HG03280 (cell line): ENCODE measurements around the gene PCSK5.

Experiments
- ATAC-seq: cut with Tn5 transposase; IDR thresholded peaks from one replicate; pipeline ENCODE4 v1.9.1; 2021; ENCODE audit warnings: mild to moderate bottlenecking, moderate library complexity; ENCODE audit not compliant: unreplicated experiment

PCSK5 gene

GRCh38 chr9:76115396-76115795, 224.9 kb downstream of the PCSK5 start:
- ATAC-seq = no peak

GRCh38 chr9:76115982-76116646, 225.6 kb downstream of the PCSK5 start:
- no peak for ATAC-seq

- no peak for ATAC-seq
Measured at GRCh38 chr9:76116913-76117312, 226.4 kb downstream of the PCSK5 start.

- ATAC-seq = no peak
Measured at GRCh38 chr9:76127637-76128036, 237.2 kb downstream of the PCSK5 start.

DNA sequence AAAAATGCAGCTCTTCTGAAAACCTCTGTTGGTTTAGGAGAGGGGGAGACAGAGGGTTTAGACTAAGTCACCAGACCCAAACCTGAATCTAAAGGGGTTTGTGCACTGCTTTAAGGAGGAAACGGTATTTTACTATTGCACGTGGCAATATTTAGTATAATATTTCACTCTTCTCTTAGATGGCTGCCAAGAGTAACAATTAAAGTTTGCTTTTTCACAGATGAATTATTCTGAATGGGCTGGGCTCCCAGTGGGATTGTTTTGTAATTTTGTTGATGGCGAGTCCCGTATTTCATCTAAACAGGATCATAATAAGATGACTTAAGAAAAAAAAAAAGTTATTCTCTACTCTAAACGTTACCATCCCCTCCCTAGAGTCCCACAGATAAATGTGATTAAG, 245.4 kb downstream of the PCSK5 start:
- no peak for ATAC-seq

- no peak for ATAC-seq
Measured at GRCh38 chr9:76136986-76137385, 246.5 kb downstream of the PCSK5 start.

- no peak for ATAC-seq
Measured at GRCh38 chr9:76137931-76138330, 247.5 kb downstream of the PCSK5 start.

GRCh38 chr9:76138360-76138759, 247.9 kb downstream of the PCSK5 start:
- no peak for ATAC-seq

DNA sequence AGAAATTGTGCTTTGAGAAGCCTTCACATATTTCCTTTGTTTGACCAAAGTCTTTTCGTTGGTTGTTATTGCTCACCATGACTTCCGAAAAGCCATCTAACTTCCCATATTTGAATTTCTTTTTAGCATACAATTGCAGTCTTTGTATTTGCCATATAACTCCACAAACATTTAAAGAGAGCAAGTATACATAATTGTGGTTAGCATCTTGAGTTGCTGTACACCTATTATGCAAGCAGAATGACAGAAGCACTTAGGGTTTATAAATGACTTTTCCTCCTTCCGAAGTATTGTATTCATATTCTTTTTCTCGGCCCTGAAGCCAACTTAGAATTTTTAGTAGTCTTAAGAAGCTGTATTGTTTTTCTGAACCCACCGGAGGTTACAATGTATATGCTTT, 253.4 kb downstream of the PCSK5 start:
- ATAC-seq = no peak

DNA sequence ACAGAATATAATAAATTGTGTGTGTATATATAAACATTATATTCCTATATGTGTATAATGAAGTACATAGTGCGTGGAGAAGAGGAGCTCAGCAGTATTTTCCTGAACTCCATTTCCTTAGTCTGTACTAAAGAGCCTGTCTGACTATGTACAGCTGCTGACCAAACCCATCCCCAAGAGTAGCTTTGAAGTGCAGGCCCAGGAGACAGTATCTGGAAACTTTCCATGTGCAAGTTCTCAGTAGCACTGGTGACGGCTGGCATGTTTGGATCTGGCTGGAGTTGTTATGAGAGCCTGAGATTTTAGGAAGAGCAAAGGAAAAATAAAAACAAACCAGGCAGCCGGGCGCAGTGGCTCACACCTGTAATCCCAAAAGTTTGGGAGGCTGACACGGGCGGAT, 259.5 kb downstream of the PCSK5 start:
- ATAC-seq = no peak

GRCh38 chr9:76151267-76151666, 260.8 kb downstream of the PCSK5 start:
- no peak for ATAC-seq

DNA sequence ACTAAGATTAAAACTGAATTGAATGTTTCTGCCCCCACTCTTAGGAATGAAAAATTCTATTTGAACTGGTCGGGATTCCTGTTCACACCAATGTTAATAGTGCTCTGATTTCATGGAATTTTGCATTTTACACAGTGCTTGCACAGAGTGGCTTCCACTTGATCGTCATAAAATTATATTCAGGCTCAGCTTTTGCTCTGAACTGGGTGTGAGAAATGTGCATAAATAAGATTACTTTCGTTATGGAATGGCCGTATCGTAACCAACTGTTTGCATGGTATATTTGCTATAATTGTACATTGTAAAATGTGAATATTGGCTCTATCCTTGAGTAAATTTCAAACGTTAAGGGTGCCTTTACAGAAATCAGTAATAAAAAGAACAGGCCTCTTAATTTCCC, 262.9 kb downstream of the PCSK5 start:
- ATAC-seq = no peak

- ATAC-seq = no peak
Measured at GRCh38 chr9:76153902-76154629, 263.6 kb downstream of the PCSK5 start.

GRCh38 chr9:76155361-76155760, 264.9 kb downstream of the PCSK5 start:
- no peak for ATAC-seq

- no peak for ATAC-seq
Measured at GRCh38 chr9:76158713-76159112, 268.2 kb downstream of the PCSK5 start.

GRCh38 chr9:76159293-76159926, 268.9 kb downstream of the PCSK5 start:
- ATAC-seq = no peak

GRCh38 chr9:76161106-76161505, 270.6 kb downstream of the PCSK5 start:
- ATAC-seq = no peak

DNA sequence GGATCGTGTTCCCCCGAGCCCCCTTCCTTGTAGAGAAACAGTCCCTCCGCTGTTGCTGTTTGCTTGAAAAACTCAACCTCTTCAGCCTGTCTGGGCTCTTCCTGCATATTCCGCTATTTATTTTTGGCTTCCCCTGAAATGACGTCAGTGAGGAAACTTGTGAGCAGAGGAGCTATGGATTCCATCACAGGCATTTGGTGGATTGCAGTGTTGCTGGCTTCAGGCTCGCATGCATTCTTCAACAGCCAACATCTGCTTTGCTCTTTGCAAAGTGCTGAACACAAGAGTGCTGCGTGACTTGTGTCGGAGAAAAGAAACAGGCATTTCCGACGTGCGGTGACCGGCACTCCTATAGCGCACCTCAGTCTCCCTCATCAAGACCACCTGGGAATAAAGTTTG, 271.1 kb downstream of the PCSK5 start:
- ATAC-seq = no peak

DNA sequence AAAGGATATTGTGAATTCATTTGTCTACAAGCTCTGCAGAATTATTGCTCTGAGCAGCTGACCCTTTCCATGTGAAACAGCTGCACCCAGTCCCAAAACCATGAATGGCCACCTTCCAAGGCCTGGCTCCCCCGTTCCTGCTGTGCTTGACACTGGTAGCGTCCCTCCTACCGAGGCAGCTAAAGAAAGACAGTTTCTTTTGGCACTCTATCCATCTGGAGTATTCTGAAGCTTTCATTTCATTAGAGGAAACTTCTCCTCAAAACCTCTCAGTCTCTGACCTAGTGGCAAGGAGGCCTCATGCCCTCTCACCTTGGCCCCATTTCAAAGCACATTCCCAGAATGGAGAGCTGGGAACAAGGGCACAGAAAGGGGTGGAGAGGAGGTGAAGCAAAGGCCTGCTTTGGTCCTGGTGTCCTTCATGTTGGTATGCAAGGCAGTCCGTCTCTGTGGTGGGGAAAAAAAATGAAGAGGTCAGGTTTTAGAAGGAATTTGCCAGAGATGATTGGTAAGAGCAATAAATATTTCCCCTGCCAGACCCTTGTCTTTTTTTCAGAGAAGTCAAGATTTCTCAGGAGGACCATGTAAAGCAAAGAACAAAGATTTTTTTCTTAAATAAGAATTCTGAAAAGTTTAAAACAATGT, 271.7 kb downstream of the PCSK5 start:
- ATAC-seq = no peak

DNA sequence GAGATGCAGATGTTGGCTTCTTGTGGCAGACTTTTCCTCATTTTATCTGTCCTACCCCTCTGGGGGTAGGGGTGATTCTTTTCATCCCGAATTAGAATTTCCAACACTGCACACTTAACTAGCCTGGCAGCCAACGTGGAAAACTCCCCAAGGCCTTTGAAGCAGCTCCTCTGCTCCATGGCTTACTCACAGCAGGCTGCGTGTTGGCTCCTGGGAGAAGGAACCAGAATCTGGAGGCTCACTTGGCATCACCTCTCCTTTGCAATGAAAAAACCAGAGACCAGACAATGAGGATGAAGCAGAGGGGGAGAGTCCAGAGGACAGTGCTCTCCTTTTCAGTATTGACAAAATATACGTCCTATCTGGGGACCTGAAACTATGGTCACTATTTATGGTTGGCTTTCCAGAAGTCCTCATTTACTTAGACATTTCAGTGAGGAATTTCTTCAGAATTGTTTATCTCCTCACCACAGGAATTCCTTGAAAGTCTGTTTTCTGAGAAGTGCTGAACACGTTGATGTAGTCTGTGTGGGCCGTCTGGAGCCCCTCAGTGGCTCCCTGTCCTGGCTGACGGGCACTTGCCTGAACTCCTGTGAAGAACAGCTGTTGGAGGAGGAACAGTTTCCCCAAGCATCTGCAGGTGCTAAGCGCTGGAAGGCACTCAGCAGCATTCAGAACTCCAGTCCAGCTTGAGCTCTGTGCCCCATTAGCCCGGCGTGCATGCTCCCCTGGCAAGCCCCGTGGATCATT, 272.5 kb downstream of the PCSK5 start:
- no peak for ATAC-seq

DNA sequence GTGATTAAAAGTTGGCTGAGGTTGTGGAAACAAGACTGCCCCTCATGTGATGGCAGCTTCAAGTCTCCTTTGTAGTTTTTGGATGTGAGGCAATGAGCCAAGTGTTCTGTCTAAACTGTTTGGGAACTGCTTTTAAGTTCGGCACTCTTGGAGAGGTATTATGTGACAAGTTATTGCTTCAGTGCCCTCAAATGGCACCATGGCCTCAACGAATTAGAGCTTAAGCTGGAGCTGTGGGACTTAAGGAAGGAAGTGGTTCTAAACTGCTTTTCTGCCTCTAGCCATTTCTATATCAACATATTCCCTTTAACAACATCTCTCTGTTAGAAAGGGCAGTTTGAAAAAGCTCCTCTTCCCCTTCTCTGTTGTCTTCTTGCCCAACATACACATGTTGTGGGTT, 276.1 kb downstream of the PCSK5 start:
- ATAC-seq = no peak
